Stimulated activated naive B cell treated with anti-CD40 and anti-IgM and Interleukin-4, amounts not matched to agents 10 μg/mL and 1 μg/mL and 100 μg/mL, for 72 hours (primary cell): ENCODE data around the gene GNB3.
A peak's percentile ranks its signal among the peaks of the same experiment; 100 is the strongest.
"Not testable (repeated sequence)": the region's sequence is repeated elsewhere in the genome, so short reads cannot be mapped to it uniquely, and the experiment has no call there.

Source experiments
- ATAC-seq, 2 donors: fragments of 150-1000 bp; cut with Tn5 transposase; replicated peaks; 2 replicates each; pipeline ENCODE4 v1.10.0; 2021; ENCODE audit warnings: moderate library complexity in 1 of 2
- DNase-seq: peaks from one replicate; pipeline ENCODE4 v3.0.0; 2021
- H3K27ac Mint-ChIP-seq: one replicate; pipeline ENCODE4 v1.8.0; 2022; ENCODE audit warnings: mild to moderate bottlenecking, mixed read lengths
- H3K27me3 Mint-ChIP-seq, 2 donors: one replicate each; pipeline ENCODE4 v1.8.0; 2022; ENCODE audit warnings: mixed read lengths in 2 of 2
- H3K36me3 Mint-ChIP-seq, 2 donors: one replicate each; pipeline ENCODE4 v1.8.0; 2022; ENCODE audit warnings: mixed read lengths in 2 of 2, mild to moderate bottlenecking in 1 of 2
- H3K4me1 Mint-ChIP-seq, 2 donors: one replicate each; pipeline ENCODE4 v1.8.0; 2022; ENCODE audit warnings: mixed read lengths in 2 of 2, mild to moderate bottlenecking in 1 of 2
- H3K4me3 Mint-ChIP-seq, 2 donors: one replicate each; pipeline ENCODE4 v1.8.0; 2022; ENCODE audit warnings: mild to moderate bottlenecking in 2 of 2, mixed read lengths in 2 of 2, moderate library complexity in 1 of 2
- H3K9me3 Mint-ChIP-seq, 2 donors: one replicate each; pipeline ENCODE4 v1.8.0; 2022; ENCODE audit warnings: mixed read lengths in 2 of 2, mild to moderate bottlenecking in 1 of 2

Gene GNB3

GRCh38 chr12:6883683-6884082 is 43.0 kb downstream of the GNB3 start:
- no peaks in the 10 kb centered on the region for H3K27me3 Mint-ChIP-seq
- no peak overlapping the region for H3K27ac Mint-ChIP-seq
- H3K4me1 Mint-ChIP-seq: no peaks in the 10 kb centered on the region

DNA sequence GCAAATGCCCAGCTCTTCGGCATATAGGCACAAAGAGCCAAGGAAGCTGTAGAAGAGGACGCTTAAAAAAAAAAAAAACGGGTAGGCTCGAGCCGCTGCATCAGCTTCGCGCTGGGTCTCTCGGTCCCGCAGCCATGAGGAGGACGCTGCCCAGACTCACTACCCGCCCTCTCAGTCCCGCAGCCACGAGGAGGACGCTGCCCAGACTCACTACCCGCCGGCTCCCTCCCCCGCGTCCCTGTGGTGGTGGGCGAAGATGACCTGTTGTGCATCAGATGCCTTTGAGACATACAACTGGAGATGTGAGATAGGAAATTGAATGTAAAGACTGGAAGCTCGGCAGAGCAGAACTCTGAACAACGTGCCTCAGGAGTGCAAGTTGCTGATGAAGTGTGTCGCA is 43.8 kb downstream of the GNB3 start:
- no peak for DNase-seq
- Mint-ChIP-seq H3K36me3 (peaks cover 4 to 10% of the 10 kb centered on the region in 2 donors), H3K27ac (no peak overlapping the region), H3K9me3 (no peaks in the 10 kb centered on the region), H3K4me1 (no peaks in the 10 kb centered on the region), H3K4me3 (no peak overlapping the region), H3K27me3 (no peaks in the 10 kb centered on the region)
- no peak for ATAC-seq

More at GRCh38 chr12:6883683-6884082, 43.0 kb downstream of the GNB3 start:
- H3K9me3 Mint-ChIP-seq: no peaks in the 10 kb centered on the region
- peaks cover 4 to 10% of the 10 kb centered on the region in 2 donors for H3K36me3 Mint-ChIP-seq
- no peak overlapping the region for H3K4me3 Mint-ChIP-seq
- DNase-seq: no peak
- no peak for ATAC-seq

DNA sequence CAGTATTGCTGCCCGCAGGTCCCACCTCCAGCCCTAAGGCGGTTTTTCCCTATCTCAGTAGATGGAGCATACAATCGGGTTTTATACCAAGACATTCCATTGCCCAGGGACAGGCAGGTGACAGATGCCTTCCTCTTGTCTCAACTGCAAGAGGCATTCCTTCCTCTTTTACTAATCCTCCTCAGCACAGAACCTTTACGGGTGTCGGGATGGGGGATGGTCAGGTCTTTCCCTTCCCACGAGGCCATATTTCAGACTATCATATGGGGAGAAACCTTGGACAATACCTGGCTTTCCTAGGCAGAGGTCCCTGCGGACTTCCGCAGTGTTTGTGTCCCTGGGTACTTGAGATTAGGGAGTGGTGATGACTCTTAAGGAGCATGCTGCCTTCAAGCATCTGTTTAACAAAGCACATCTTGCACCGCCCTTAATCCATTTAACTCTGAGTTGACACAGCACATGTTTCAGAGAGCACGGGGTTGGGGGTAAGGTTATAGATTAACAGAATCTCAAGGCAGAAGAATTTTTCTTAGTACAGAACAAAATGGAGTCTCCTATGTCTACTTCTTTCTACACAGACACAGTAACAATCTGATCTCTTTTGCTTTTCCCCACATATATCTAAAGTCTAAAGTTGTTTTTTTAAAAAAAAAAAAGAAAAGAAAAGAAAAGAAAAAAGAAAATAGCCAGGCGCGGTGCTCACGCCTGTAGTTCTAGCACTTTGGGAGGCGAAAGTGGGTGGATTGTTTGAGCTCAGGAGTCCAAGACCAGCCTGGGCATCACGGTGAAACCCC is 45.7 kb downstream of the GNB3 start:
- not testable (repeated sequence) for H3K4me3 Mint-ChIP-seq, H3K27me3 Mint-ChIP-seq, DNase-seq, H3K27ac Mint-ChIP-seq, ATAC-seq, H3K9me3 Mint-ChIP-seq, H3K36me3 Mint-ChIP-seq
- H3K4me1 Mint-ChIP-seq: peaks cover 4 to 14% of the 10 kb centered on the region in 2 donors

GRCh38 chr12:6887460-6887859 is 46.7 kb downstream of the GNB3 start:
- Mint-ChIP-seq H3K27ac (no peak overlapping the region), H3K4me3 (no peak overlapping the region)

DNA sequence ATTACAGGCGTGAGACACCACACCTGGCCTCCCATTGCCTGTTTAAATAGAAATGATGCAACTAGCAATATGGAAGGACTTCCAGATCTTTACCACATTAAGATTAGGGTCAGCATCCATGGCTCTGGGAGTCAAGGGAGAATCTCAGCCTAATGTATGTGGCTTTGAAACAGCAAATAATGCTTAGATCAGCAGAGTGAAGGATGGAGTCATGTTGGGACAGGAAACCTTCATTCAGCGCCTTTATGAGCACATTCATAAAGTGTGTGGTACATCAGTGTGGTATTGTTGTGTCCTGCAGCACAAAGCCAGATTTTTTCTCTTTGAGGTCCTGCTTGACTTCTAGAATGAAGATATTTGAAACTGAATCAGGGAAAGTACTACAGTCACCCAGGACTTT is 47.6 kb downstream of the GNB3 start:
- peaks cover 4 to 10% of the 10 kb centered on the region in 2 donors for H3K36me3 Mint-ChIP-seq
- ATAC-seq (no peak), DNase-seq (no peak)
- H3K27me3 Mint-ChIP-seq: no peaks in the 10 kb centered on the region
- no peak overlapping the region for H3K4me3 Mint-ChIP-seq
- H3K9me3 Mint-ChIP-seq: no peaks in the 10 kb centered on the region
- no peak overlapping the region for H3K27ac Mint-ChIP-seq
- peaks cover 7 to 19% of the 10 kb centered on the region in 2 donors for H3K4me1 Mint-ChIP-seq

More at GRCh38 chr12:6887460-6887859, 46.7 kb downstream of the GNB3 start:
- Mint-ChIP-seq H3K4me1 (peaks cover 7 to 19% of the 10 kb centered on the region in 2 donors), H3K36me3 (peaks cover 4 to 10% of the 10 kb centered on the region in 2 donors), H3K27me3 (no peaks in the 10 kb centered on the region), H3K9me3 (no peaks in the 10 kb centered on the region)
- ATAC-seq: no peak
- no peak for DNase-seq

DNA sequence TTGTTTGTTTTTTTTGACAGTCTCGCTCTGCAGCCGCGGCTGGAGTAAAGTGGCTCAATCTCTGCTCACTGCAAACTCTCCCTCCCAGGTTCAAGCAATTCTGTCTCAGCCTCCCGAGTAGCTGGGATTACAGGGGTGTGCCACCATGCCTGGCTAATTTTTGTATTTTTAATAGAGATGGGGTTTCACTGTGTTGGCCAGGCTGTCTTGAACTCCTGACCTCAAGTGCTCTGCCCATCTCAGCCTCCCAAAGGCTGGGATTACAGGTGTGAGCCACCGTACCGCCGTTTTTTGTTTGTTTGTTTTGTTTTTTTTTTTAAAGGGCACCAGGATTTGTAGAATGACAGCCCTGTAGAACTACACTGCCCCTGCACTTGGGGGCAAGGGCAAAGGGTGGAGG is 48.1 kb downstream of the GNB3 start:
- H3K4me1 Mint-ChIP-seq: peaks cover 7 to 19% of the 10 kb centered on the region in 2 donors
- not testable (repeated sequence) for H3K4me3 Mint-ChIP-seq, H3K36me3 Mint-ChIP-seq, H3K9me3 Mint-ChIP-seq, H3K27ac Mint-ChIP-seq, DNase-seq, ATAC-seq, H3K27me3 Mint-ChIP-seq

DNA sequence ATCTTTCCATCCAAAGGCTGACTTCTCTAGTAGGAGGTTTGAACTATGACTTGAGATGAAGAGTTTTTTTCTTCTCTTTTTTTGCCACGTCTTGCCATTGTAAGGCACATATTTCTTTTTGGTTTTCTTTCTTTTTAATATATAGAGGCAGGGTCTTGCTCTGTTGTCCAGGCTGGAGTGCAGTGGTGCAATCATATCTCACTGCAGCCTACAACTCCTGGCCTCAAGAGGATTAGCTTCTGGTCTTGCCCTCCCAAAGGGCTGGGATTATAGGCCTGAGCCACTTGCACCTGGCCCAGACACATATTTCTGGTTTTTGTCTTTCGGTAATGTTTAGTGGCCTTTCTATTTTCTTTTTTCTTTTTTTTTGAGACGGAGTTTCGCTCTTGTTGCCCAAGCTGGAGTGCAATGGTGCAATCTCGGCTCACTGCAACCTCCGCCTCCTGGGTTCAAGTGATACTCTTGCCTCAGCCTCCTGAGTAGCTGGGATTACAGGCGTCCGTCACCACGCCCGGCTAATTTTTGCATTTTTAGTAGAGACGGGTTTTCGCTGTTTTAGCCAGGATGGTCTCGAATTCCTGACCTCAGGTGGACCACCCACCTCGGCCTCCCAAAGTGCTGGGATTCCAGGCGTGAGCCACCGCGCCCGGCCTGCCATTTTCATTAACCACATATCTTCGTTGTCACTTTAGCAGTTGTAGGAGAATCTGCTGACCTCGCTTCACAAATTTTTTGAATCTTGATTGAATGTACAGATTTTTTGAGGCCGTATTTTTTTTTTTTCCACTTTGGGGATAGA is 49.2 kb downstream of the GNB3 start:
- Mint-ChIP-seq H3K27ac (peak overlapping the region; percentile 97), H3K4me1 (peaks cover 7 to 19% of the 10 kb centered on the region in 2 donors), H3K4me3 (peak overlapping the region in 1 of 2 donors; percentile 83)
- not testable (repeated sequence) for H3K27me3 Mint-ChIP-seq, DNase-seq, H3K9me3 Mint-ChIP-seq, ATAC-seq, H3K36me3 Mint-ChIP-seq

GRCh38 chr12:6890789-6891645 is 50.3 kb downstream of the GNB3 start:
- ATAC-seq (peak; percentile 96 to 97), DNase-seq (peak; percentile 97)
- Mint-ChIP-seq H3K4me3 (peak overlapping the region; percentile 83 to 90), H3K27ac (peak overlapping the region; percentile 97), H3K36me3 (no peaks in the 10 kb centered on the region), H3K4me1 (peaks cover 7 to 19% of the 10 kb centered on the region in 2 donors), H3K27me3 (no peaks in the 10 kb centered on the region), H3K9me3 (no peaks in the 10 kb centered on the region)

DNA sequence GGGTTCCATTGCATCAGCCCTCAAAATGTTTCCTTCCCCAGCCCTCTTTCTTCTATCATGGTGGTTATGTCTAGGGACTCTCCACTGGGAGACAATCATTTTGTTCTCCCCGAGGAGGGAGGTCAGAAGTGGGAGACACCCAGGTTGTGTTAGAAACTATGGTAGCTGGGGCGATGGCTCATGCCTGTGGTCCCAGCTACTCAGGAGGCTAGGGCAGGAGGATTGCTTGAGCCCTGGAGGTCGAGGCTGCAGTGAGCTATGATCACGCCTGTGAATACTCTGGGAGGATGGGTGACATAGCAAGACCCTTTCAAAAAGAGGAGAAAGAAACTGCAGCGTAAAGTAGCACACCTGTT is 50.9 kb downstream of the GNB3 start:
- H3K4me1 Mint-ChIP-seq: peaks cover 7 to 19% of the 10 kb centered on the region in 2 donors
- no peaks in the 10 kb centered on the region for H3K9me3 Mint-ChIP-seq
- H3K27me3 Mint-ChIP-seq: no peaks in the 10 kb centered on the region
- ATAC-seq (peak; percentile 16 to 18), DNase-seq (no peak)
- H3K36me3 Mint-ChIP-seq: no peaks in the 10 kb centered on the region
- H3K27ac Mint-ChIP-seq: peak overlapping the region; percentile 97
- peak overlapping the region; percentile 83 to 90 for H3K4me3 Mint-ChIP-seq

DNA sequence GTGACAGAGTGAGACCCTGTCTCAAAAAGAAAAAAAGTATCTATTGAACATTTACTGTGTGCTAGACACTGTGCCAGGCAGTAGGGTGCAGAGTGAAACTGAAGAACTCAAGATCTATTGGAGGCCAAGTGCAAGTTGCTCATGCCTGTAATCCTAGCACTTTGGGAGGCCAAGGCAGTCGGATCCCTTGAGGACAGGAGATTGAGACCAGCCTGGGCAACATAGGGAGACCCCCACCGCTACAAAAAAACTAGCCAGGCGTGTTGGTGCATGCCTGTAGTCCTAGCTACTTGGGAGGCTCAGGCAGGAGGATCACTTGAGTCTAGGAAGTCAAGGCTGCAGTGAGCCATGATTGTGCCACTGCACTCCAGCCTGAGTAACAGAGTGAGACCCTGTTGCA is 52.0 kb downstream of the GNB3 start:
- H3K36me3 Mint-ChIP-seq, H3K9me3 Mint-ChIP-seq, ATAC-seq, H3K27me3 Mint-ChIP-seq, H3K27ac Mint-ChIP-seq, DNase-seq, H3K4me3 Mint-ChIP-seq: not testable (repeated sequence)
- peaks cover 7 to 19% of the 10 kb centered on the region in 2 donors for H3K4me1 Mint-ChIP-seq

- Mint-ChIP-seq H3K9me3 (no peaks in the 10 kb centered on the region), H3K36me3 (no peaks in the 10 kb centered on the region), H3K4me3 (no peak overlapping the region), H3K4me1 (peaks cover 7 to 20% of the 10 kb centered on the region in 2 donors), H3K27me3 (no peaks in the 10 kb centered on the region), H3K27ac (no peak overlapping the region)
- no peak for ATAC-seq
- no peak for DNase-seq
Observed at GRCh38 chr12:6894321-6894720, 53.6 kb downstream of the GNB3 start.
